Brain microvascular endothelial cell (primary cell): ENCODE results near the gene SIK2.
"Not testable (repeated sequence)": the region's sequence is repeated elsewhere in the genome, so short reads cannot be mapped to it uniquely, and the experiment has no call there.

Experiments used
- DNase-seq: peaks from one replicate; pipeline ENCODE4 v3.0.0-alpha.2; 2020
- H3K27ac ChIP-seq: fragments of 250-450 bp; sonication (Bioruptor Pico); 2 replicates; pipeline ENCODE4 v1.5.1; 2020; ENCODE audit warnings: mild to moderate bottlenecking, moderate library complexity
- H3K27me3 ChIP-seq: fragments of 250-450 bp; sonication (Bioruptor Pico); replicated peaks from 2 replicates; pipeline ENCODE4 v1.5.1; 2020; ENCODE audit warnings: mild to moderate bottlenecking
- H3K36me3 ChIP-seq: fragments of 250-450 bp; sonication (Bioruptor Pico); replicated peaks from 2 replicates; pipeline ENCODE4 v1.5.1; 2020; ENCODE audit warnings: mild to moderate bottlenecking
- H3K4me3 ChIP-seq: 2 replicates; pipeline ENCODE4 v1.5.1; 2011; ENCODE audit warnings: low read depth, mild to moderate bottlenecking, control low read depth, low read length, moderate library complexity
- in situ Hi-C: cut with HindIII; loops from 2 replicates; pipeline ENCODE4 v1.10.0; 2017; ENCODE audit warnings: low sequenced_read_pairs, low pct_ligation_motif_present
- TF ChIP-seq, protein P1 (sequence below): IDR thresholded peaks from 2 replicates; pipeline ENCODE4 v1.5.1; 2011; ENCODE audit warnings: low read depth, mild to moderate bottlenecking, moderate library complexity, low read length, control low read depth, inconsistent platforms; ENCODE audit errors: missing control alignments

SIK2 gene

DNA sequence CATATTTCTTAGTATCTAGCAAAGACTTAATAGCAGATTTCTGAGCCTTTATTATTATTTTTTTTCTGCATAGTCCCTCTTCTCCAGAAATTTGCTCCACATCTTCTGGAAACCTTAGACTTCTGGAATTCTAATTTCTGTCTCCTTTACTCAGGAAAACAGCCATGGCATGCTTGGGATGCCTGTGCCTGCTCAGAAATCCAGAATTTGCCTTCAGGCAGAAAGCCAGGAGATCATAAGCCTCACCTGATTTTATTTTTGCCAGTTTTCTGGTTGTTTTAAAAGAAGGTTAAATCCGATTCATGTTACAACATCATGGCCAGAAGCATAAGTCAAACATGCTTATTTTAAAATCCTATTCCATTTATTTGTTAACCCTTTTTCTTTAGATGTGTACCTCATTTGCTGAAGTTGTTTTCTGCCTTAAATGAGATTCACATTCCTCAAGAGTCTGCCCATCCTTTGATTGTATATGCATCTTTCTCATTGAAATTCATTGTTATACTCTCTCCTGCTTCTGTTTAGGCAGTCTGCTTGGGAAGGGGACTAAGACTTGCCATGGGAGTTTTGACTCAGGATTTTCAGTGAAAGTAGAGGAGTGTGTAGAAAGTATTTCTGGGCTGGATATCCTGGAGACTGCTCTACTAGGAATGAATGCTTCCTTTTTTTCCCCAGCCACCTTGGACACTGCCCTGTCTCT is 37.1 kb downstream of the SIK2 start:
- in situ Hi-C loops: no loop called here
- H3K4me3 ChIP-seq: no peak overlapping the region
- no peak for DNase-seq
- no peaks in the 10 kb centered on the region for H3K36me3 ChIP-seq
- TF ChIP-seq, protein P1, sequence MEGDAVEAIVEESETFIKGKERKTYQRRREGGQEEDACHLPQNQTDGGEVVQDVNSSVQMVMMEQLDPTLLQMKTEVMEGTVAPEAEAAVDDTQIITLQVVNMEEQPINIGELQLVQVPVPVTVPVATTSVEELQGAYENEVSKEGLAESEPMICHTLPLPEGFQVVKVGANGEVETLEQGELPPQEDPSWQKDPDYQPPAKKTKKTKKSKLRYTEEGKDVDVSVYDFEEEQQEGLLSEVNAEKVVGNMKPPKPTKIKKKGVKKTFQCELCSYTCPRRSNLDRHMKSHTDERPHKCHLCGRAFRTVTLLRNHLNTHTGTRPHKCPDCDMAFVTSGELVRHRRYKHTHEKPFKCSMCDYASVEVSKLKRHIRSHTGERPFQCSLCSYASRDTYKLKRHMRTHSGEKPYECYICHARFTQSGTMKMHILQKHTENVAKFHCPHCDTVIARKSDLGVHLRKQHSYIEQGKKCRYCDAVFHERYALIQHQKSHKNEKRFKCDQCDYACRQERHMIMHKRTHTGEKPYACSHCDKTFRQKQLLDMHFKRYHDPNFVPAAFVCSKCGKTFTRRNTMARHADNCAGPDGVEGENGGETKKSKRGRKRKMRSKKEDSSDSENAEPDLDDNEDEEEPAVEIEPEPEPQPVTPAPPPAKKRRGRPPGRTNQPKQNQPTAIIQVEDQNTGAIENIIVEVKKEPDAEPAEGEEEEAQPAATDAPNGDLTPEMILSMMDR: no peak
- H3K27ac ChIP-seq: no peak overlapping the region
- H3K27me3 ChIP-seq: no peaks in the 10 kb centered on the region

DNA sequence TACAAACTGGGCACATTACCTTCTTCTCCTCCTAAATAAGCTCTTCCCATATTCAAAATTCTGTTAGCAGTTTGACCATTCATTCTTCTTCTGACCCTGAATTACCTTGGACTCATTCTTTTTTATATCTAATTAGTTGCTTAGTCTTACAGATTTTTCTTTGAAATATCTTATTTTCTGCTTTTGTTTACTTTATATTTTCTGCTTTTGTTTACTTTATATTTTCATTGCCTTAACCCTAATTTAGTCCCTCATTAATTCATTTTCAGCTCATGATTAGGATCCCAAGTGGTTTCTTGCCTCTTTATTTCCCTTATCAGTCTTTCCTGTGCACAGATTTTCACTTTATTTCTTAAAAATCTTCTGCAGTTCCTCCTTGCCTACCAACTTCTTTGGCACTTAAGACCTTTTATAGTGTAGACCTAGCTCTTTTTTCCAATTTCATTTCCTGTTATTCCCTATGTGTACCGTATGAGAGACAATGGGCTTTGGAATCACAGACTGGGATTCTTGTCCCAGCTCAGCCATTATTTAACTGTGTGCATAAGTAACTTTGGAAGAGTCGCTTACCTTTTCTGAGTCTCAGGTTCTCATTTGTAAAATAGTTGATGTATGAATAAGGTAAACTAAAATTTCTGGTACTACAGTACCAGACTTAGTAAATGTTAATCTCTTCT is 39.2 kb downstream of the SIK2 start:
- no peak overlapping the region for H3K4me3 ChIP-seq
- TF ChIP-seq, protein P1: no peak
- no peak overlapping the region for H3K27ac ChIP-seq
- no peaks in the 10 kb centered on the region for H3K27me3 ChIP-seq
- DNase-seq: no peak
- no peaks in the 10 kb centered on the region for H3K36me3 ChIP-seq
- in situ Hi-C loops: no loop called here

DNA sequence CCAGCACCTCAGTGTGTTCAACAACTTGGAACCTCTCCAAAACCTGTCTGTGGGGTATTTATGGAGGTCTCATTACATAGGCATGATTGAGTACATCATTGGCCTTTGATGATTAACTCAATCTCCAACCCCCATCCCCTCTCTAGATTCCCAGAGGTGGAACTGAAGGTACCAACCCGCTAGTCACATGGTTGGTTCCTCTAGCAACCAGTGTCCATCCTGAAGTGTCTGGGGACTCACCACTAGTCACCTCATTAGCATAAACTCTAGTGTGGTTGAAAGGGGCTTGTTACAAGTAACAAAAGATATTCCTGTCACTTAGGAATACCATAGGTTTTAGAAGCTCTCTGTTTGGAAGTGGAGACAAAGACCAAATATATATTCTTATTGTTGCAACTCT is 40.3 kb downstream of the SIK2 start:
- H3K36me3 ChIP-seq: no peaks in the 10 kb centered on the region
- in situ Hi-C loops: no loop called here
- TF ChIP-seq, protein P1: no peak
- no peaks in the 10 kb centered on the region for H3K27me3 ChIP-seq
- no peak overlapping the region for H3K4me3 ChIP-seq
- DNase-seq: no peak
- no peak overlapping the region for H3K27ac ChIP-seq

DNA sequence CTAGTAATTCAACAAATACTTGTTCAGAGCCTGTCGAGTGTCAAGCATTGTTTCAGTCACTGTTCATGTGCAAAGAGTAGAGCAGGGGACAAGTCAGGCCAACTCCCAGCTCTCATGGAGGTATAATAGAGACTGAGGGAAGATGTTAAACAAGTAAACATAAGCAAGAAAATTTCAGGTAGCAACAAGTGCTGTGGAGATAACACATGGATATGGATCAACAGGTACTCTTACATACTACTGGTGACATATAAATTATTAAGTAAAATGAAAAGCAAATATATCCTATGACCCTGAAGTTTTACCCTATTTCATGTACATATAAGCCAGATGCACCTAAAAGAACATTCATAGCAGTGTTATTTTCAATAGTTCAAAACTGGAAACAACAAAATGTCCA is 42.7 kb downstream of the SIK2 start:
- no peak overlapping the region for H3K27ac ChIP-seq
- DNase-seq: no peak
- H3K4me3 ChIP-seq: no peak overlapping the region
- TF ChIP-seq, protein P1: no peak
- no peaks in the 10 kb centered on the region for H3K36me3 ChIP-seq
- no peaks in the 10 kb centered on the region for H3K27me3 ChIP-seq
- in situ Hi-C loops: no loop called here

DNA sequence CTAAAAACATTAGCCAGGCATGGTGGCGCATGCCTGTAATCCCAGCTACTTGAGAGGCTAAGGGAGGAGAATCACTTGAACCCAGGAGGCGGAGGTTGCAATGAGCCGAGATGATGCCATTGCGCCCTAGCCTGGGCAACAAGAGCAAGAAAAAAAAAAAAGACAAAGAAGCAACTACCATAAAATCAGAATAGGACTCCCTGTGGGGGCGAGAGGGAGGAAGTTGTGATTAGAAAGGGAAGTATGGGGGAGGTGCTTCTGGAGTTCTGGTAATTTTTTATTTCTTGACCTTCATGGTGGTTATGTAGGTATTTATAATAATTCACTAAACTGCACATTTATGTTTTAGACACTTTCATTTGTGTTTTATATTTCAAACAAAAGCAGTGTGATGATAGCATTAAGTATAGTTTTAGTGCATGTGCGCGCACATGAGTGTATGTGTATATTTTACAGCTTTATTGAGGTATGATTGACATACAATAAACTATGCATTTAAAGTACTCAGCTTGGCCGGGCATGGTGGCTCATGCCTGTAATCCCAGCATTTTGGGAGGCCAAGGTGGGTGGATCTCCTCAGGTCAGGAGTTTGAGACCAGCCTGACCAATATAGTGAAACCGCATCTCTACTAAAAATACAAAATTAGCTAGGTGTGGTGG is 43.5 kb downstream of the SIK2 start:
- H3K27me3 ChIP-seq: no peaks in the 10 kb centered on the region
- in situ Hi-C loops: no loop called here
- TF ChIP-seq, protein P1: no peak
- H3K4me3 ChIP-seq: no peak overlapping the region
- H3K36me3 ChIP-seq: no peaks in the 10 kb centered on the region
- H3K27ac ChIP-seq: no peak overlapping the region
- no peak for DNase-seq

DNA sequence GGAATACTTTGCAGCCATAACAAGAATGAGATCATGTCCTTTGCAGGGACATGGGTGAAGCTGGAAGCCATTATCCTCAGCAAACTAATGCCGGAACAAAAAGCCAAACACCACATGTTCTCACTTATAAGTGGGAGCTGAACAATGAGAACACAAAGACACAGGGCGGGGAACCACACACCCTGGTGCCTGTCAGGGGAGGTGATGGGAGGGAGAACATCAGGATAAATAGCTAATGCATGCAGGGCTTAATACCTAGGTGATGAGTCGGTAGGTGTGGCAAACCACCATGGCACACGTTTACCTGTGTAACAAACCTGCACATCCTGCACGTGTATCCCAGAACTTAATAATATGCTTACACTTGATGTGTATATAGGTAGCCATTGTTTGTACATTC is 49.1 kb downstream of the SIK2 start:
- H3K36me3 ChIP-seq, H3K4me3 ChIP-seq, H3K27me3 ChIP-seq, DNase-seq, H3K27ac ChIP-seq, in situ Hi-C loops: not testable (repeated sequence)
